ENCODE measurements around the gene CA11. TPM values are rescaled to one million over a fixed set of nuclear protein-coding genes. Genes with fewer than 3 reads are reported as not detected.
"Not testable (repeated sequence)": the region's sequence is repeated elsewhere in the genome, so short reads cannot be mapped to it uniquely, and the experiment has no call there.

Gene CA11
- total RNA-seq, 1 donor: 1.3 TPM

- no peak for DNase-seq (ENCODE audit: low read depth)
- TF ChIP-seq CTCF (IDR thresholded peaks at IDR 0.05; ENCODE audit: insufficient read depth, low read depth, low read length): no peak
- peak overlapping the region; percentile 40 for H3K4me3 ChIP-seq (ENCODE audit: low read depth, low read length)
Measured at GRCh38 chr19:48633148-48634035, 12.6 kb downstream of the CA11 start.

GRCh38 chr19:48632692-48633147, 13.3 kb downstream of the CA11 start:
- H3K4me3 ChIP-seq (ENCODE audit: low read depth, low read length): no peak overlapping the region
- no peak for DNase-seq (ENCODE audit: low read depth)
- no peak for TF ChIP-seq CTCF (IDR thresholded peaks at IDR 0.05; ENCODE audit: insufficient read depth, low read depth, low read length)

GRCh38 chr19:48632286-48632685, 13.7 kb downstream of the CA11 start:
- not testable (repeated sequence) for H3K4me3 ChIP-seq (ENCODE audit: low read depth, low read length); DNase-seq (ENCODE audit: low read depth)

- no peak for TF ChIP-seq CTCF (IDR thresholded peaks at IDR 0.05; ENCODE audit: insufficient read depth, low read depth, low read length)
- no peak for DNase-seq (ENCODE audit: low read depth)
- H3K4me3 ChIP-seq (ENCODE audit: low read depth, low read length): no peak overlapping the region
Measured at GRCh38 chr19:48631225-48631624, 14.8 kb downstream of the CA11 start.

GRCh38 chr19:48630296-48631063, 15.5 kb downstream of the CA11 start:
- H3K4me3 ChIP-seq (ENCODE audit: low read depth, low read length): no peak overlapping the region
- TF ChIP-seq CTCF (IDR thresholded peaks at IDR 0.05; ENCODE audit: insufficient read depth, low read depth, low read length): peak; percentile 7
- DNase-seq (ENCODE audit: low read depth): peak; percentile 75

GRCh38 chr19:48629599-48630295, 16.2 kb downstream of the CA11 start:
- no peak for TF ChIP-seq CTCF (IDR thresholded peaks at IDR 0.05; ENCODE audit: insufficient read depth, low read depth, low read length)
- H3K4me3 ChIP-seq (ENCODE audit: low read depth, low read length): no peak overlapping the region
- DNase-seq (ENCODE audit: low read depth): peak; percentile 58

- no peak for DNase-seq (ENCODE audit: low read depth)
- H3K4me3 ChIP-seq (ENCODE audit: low read depth, low read length): no peak overlapping the region
- TF ChIP-seq CTCF (IDR thresholded peaks at IDR 0.05; ENCODE audit: insufficient read depth, low read depth, low read length): no peak
Measured at GRCh38 chr19:48629297-48629598, 16.7 kb downstream of the CA11 start.
